ENCODE data around the gene MARCHF10.

DNA sequence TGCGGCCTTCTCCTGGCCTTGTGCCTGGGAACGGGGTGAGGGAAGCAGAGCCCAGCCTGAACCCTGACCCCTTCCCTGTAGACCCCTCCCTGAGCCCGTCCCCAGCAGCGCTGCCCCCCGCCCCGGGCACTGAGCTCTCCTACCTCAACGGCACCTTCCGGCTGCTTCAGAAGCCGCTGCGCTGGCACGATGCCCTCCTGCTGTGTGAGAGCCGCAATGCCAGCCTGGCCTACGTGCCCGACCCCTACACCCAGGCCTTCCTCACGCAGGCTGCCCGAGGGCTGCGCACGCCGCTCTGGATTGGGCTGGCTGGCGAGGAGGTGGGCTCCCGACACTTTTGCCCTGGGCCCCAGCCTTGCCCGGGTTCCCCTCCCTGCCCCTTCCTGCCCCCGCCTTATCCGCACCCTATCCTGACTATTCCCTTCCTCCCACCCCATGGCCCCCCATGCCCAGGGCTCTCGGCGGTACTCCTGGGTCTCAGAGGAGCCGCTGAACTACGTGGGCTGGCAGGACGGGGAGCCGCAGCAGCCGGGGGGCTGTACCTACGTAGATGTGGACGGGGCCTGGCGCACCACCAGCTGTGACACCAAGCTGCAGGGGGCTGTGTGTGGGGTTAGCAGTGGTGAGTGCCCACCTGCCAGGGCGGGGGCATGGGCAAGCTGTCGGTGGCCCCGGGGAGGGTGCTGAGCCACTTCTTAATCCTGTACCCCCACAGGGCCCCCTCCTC is 118.5 kb downstream of the MARCHF10 start:
- TF ChIP-seq POLR2A (IDR thresholded peaks at IDR 0.05) (no peak), EP300 (IDR thresholded peaks at IDR 0.05) (no peak), POLR2AphosphoS5 (IDR thresholded peaks at IDR 0.05) (no peak)
- TF ChIP-seq, protein P1, sequence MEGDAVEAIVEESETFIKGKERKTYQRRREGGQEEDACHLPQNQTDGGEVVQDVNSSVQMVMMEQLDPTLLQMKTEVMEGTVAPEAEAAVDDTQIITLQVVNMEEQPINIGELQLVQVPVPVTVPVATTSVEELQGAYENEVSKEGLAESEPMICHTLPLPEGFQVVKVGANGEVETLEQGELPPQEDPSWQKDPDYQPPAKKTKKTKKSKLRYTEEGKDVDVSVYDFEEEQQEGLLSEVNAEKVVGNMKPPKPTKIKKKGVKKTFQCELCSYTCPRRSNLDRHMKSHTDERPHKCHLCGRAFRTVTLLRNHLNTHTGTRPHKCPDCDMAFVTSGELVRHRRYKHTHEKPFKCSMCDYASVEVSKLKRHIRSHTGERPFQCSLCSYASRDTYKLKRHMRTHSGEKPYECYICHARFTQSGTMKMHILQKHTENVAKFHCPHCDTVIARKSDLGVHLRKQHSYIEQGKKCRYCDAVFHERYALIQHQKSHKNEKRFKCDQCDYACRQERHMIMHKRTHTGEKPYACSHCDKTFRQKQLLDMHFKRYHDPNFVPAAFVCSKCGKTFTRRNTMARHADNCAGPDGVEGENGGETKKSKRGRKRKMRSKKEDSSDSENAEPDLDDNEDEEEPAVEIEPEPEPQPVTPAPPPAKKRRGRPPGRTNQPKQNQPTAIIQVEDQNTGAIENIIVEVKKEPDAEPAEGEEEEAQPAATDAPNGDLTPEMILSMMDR (IDR thresholded peaks at IDR 0.05): no peak
